ENCODE results near the gene ADAM22.

GRCh38 chr7:88046839-88047573 lies 113.0 kb downstream of the ADAM22 start:
- TF ChIP-seq CTCF (IDR thresholded peaks at IDR 0.05) = no peak
- TF ChIP-seq POLR2A (IDR thresholded peaks at IDR 0.05) = no peak

Measured in right lobe of liver (tissue), 4 donors.